Stimulated activated CD8-positive, alpha-beta memory T cell treated with anti-CD3 and anti-CD28 coated beads, Interleukin-4, amount 100 ng/mL, for 24 hours (primary cell): ENCODE data around the gene TWIST2.

ENCODE experiments used
- DNase-seq: peaks from one replicate; pipeline ENCODE4 v3.0.0-alpha.2; 2020; ENCODE audit warnings: low read depth

Gene TWIST2

DNA sequence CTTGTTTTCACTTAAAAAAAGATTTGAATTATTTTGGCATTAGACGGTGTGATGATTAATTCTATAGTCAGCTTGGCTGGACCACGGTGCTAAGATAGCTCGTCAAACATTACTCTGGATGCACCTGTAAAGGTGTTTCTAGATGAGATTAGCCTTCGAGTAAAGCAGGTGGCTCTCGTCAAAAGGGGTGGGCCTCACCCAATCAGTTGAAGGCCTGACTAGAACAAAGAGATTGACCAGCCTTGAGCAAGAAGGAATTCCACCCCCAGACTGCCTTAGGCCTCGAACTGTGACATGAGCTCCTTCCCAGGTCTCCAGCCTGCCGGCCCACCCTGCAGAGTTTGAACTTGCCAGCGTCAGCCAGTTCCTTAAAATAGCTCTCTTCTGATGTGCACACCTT lies 73.4 kb downstream of the TWIST2 start:
- no peak for DNase-seq

DNA sequence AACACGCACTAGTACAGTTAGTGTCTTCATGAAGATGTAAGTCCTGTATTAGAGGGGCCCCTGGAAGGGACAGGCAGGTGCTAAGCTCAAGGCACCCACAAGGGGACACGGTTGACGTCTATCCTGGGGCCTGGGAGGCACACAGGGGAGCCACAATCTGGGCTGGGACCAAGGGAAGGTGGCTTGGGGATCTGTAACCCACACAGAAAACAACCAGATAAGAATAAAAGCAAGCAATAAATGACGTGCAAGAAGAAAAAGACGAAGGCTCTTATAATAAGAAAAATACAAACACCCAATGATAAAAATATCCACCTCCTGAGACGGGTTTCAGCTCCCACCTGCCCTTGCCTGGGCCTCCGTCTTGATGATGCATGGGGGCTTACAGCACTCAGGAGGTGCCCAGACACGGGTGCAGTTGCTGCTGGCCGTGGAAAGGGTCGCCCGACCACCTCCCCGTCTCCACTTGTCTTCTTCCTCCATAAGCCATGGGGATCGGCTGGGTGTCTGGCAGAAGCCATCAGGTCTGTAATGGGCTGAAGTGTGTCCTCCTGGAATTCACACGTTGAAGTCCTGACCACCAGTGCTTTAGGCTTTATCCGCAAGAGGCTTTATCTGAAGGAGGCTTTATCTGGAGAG lies 73.9 kb downstream of the TWIST2 start:
- DNase-seq: no peak

DNA sequence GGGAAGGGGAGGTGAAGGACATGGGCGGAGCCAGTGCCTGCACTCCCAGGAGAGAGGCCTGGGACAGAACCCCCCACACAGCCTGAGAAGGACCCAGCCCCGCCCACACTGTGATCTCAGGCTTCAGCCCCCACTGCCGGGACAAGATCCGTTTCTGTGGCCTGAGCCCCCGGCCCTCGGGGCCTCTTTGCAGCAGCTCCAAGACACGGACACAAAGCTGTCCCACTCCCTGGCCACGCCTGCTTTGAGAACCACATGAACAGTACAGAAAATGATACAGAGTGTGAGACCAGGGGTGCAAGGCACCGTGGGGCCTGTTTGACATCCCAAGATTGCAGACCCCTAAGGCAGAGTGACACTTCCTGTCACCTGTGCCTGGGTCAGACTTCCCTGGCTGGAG lies 74.5 kb downstream of the TWIST2 start:
- no peak for DNase-seq

DNA sequence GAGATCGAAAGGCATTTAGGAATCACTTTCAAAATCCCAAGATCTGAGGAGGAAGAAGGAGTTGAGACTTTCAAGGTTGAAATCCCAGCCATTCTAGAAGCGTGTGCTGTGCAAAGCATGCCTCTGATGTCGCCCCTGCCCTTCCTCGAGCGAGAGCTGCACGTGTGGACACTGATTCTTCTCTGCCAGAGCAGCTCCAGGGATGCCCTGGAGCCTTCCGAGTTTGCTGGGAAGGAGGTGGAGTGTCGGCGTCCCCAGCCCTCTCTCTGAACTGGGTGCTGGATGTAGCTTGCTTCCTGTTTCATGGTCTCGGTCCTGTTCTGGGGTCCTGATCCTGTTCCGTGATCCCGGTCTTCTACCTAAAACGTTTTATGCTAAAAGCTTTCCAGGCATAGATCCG lies 76.1 kb downstream of the TWIST2 start:
- no peak for DNase-seq

DNA sequence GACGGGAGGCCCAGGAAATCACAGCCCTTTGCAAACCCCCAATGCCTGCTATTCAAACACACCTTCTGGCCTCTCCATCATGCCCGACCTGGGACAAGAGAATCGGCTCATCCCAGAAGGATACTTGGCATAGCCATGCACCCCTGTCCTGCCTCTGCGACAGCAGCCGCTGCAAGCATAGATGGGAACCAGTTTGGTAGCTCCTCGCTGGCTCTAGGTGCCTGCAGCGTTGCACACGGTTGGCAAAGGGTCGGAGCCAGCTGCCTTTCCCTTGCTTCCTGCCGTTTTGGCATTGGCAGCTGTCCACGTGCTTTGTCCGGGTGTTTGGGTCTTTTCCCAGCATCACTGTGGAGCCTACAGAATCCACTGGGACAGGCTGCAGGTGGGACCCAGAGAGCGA lies 76.9 kb downstream of the TWIST2 start:
- no peak for DNase-seq

DNA sequence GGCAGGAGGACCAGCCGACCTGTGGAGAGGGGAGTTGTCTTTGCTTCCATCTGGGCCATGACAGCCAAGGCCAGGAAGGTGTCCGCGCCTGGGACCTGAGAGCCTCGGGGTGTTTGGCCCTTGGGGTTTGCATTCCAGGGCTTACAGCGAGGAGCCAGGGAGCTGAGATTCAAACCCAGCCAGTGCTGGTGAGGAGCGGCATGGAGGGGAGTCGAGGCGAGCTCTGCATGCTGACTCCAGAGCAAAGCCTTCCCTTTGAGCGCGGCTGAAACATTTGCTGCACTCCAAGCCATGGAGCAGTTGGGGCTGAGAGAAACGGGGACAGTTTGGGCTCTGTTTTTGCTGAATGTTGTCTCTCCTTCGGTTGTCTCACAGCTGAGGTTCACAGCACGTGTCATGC lies 77.4 kb downstream of the TWIST2 start:
- no peak for DNase-seq

DNA sequence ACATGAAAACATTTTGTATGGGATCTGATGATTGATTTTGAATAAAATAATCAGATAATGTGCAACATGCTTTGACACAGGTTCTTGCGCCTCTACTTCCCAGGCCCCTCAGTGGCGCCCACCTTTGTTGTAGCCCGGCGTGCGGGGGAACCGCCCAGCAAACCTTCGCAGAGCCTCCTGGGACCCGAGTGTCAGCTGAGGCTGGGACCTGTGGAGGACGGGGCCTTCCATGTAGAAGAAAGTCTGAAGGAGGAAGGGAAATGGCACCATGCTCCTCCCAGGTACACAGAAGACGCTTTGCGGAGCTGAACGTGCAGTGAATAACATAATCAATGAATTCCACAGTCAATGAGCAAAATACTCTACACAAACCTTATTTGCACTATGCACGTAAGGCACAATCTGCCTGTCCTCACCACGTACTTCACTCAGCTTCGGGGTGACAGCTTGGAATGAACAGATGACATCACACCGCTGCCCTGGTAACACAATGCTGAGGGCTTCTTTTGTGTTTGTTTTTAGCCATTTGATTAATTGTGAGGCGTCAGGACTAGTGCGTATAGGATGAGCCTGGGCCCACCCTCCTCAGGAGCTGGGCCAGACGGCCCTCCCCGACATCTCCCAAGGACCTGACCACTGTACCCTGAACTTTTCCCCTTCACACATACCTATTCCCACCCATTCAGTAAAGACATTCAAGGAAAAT lies 78.1 kb downstream of the TWIST2 start:
- no peak for DNase-seq

DNA sequence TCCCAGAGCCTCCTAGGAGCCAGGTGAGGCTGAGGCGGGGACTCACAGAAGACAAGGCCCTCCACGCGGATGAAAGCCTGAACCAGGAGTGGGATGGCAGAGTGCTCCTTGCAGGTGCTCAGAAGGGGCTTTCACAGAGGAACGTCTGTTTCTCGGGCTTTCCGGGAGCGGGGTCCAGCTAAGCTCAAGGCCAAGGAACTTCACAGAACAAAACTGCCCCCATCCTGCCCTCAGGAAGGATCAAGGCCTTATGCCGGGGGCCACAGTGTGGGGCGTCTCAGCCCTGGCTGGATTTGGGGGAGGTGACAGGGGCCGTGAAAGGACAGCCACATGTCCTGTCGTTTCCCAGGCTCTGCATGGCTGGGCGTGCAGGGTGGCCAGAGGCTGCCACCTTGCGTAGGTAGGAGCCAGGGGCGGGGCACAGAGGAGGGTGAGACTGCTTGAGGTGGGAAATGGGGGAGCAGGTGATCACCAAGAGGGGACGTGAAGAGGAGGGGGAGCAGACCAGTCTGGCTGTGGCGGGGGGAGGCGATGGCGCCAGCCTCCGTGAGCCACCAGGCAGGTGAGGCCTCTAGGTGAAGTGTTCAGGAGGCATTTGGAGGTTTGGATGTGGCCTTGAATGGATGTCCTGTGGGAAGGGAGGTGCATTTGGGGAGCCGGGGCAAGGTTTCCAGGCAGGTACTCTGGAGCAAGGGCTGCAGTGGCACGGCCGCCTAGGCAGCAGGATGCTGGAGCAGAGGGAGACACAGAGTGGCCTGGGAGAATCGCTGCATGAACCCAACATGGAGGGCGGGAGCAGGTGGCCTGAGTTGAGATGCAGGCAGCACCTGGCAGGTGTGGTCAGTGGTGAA lies 79.1 kb downstream of the TWIST2 start:
- DNase-seq: no peak

DNA sequence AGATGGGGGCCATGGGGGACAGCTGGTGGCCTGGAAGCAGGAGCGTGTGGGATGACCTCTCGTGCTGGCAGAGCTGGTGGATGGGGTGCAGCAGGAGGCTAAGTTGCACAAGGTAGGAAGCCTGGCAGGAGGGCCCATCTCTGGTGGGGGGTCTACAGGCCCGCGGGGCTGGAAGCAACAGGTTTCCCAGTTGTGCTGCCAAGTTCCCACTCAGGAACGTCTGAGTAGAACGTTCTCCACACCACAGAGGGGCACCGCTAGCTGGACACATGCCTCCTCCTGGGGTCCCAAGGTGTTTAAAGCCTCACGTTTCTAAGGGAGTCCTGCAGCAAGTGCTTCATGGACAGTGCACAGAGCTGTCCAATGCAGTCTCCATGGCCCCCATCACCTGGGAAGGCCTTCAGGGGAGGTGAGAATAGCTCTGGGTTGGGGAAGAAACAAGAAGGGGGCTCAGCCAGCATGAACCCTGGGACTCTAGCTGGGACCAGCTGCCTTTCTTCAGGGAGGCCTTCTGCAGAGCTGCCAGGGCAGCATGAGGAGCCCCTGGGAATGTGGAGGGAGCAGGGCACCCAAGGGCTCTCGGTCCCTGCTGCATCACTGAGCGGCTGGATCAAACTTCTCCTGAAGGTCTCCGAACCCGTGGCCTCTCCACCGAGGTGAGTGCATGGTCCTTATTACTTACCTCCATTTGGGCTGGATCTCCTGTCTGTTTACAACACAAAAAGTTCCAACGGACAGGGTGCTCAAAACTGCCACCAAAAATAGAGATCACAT lies 80.0 kb downstream of the TWIST2 start:
- DNase-seq: no peak

DNA sequence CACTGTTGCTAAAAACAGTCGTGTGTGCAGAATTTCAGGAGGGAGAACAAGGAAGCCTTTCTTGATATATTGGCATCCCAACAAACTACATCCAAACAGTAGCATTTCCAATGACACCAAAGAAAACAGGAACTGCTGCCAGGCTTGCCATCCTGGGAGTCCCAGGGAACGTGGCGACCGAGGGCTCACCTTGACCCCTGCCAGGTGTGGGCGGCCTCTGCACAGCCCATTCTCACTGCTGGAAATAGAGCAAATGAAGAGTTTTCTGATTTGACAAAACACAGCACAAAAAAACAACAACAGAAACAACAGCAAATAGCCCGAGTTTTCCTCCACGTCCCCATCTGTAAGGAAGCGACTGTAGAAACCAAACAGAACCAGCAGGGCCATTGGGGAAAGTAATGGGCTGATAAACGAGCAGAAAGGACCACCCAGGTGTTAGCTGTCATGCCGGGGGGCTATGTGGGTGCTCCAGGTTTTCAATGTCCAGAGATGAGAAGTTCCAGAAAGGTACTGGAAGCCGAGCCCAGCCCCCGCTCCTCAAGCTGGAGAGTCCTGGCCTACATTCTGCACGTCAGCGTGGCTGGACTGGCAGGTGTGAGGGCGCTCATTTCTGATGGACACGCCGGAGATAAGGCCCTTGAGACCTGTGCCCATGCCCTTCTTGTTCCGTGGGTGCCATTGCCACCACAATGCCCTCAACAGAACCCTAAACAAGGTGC lies 80.8 kb downstream of the TWIST2 start:
- DNase-seq: no peak

DNA sequence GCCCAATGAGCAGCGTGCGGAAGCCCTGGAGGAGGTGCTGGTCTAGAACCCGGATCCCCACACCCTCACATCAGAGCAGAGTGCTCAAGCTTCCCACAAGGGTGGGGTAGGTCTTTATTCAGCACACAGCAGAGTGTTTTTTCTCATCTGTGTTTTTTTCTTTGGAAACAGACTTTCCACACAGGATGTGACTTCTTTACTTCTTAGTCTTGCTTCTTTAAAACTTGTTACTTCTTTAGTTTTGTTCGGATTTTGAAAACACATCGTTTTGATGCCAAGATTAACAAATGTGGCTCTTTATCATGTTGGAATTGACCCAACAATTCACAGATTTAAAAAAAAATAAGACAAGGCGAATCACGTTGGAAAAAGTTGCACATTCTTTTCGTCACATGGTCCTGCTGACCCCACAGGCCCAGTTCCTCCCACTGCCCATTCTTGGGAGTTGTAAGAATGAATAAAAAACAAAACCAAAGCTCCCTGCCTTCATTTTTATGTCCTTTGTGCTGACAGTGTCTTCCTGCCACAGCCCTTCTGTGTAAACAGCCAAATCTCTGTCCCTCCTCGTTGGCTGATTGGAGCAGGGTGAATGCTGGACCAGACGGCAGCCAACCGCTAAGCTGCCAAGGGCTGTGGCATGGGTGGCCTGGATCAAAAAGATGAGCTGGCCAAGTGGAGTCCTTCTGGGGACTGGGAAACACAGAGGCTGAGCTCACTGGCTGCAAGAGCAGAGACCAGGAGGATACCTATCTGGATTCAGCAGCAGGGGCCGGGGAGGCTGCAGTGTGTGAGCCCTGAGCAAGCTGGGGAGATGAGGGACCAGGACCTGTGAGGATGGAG lies 81.6 kb downstream of the TWIST2 start:
- DNase-seq: no peak

DNA sequence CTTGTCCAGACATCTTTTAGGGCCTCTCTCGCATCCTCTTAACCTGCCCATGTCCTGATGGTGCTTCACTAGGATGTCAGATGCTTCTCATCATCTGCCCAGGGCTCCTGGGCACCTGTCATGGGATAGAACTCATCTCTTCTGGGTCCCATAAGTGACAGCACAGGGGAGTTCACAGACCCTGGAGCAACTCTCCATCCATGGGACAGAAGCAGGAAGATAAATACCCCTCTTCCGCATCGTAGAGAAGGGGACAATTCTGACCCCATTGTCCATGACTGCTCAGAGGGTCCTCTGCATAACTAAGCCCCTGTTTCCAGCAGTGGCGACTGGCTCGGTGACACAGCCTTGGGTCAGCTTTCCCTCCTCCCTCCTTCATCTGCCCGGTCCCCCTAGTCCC lies 82.3 kb downstream of the TWIST2 start:
- DNase-seq: no peak

DNA sequence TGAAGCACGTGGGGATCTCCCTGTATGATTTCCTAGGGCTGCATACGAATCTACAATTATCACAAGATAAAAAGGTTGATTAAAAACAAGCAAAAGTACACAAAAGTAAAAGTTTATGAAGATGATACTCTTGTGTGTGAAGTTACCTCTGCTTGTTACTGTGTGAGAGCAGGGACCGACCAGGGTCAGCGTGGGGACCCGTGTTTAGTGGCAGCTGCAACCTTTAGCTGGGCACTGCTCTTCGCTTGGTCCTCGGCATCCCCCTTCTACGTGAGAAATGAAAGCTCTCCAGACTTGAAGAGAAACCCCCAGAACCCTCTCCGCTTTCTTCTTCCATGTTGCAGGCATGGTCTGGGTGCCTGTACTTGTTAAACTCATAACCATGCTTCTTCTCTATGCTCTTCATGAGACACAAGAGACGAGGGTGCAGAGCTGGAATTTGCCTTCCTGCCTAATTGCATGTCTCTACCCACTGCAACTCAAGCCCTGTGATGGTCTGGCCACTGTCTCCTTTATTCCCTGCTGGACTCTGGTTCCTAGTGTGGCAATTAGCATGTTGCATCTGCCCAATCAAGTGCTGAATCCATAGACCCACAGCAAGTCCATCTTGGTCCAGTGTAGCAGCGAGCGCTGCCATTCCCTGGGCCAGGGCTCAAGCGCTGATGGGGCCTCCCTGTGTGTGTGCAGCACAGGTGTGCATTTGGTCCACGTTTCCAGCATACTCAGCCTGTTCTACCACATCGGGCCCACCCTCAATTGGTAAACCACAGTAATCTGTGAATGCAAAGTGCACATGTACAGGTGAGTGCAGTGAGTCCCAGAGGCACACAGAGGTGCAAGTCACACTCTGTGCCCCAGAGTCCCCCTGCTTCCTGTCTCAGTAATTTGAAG lies 88.5 kb downstream of the TWIST2 start:
- DNase-seq: no peak

DNA sequence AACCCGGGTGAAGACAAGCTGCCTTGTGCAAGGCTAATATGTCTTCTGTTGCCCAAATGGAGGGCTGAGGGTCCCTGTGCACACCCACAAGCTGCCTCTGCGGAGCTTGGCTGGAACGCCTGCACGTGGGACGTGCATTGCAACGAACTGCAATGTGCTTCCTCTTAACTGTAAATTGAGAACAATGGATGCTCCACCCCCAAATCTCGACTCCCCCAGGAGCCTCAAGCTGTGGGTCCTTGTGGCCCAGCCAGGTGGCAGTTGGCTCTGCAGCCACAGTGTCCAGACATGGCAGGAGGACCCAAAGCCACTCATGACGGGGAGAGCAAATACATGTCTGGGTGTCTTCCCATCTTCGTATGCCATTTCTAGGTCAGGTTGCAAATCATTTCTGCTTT lies 90.1 kb downstream of the TWIST2 start:
- no peak for DNase-seq

DNA sequence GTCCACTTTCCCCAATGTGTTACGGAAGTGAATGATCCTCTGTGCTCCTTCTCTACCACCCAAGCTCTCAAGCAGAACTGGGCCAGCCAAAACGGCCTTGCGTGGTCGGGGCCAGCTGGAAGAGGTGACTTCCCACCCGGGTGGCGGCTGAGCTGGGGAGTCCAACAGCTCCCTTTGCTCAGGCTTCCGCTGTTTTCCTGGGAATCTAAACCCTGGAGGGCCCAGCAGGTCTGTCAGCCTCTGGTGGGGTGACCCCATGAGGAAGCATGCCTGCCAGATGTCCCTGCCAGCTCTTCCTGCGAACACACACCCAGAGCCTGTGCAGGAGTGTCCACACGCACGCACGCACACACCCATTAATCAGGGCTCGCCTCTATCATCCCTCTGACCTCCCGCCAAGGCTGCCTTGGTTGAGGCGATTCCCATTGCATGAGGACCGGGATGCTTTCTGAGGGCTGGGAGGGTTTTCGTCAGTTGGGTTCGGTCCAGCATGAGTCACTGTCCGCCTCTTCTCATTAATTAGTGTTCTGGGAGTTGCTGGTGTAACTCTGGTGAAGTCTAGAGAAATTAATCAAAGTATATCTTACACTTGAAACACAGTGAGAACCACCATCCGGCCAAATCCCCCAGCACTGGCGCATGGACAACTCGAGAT lies 90.6 kb downstream of the TWIST2 start:
- no peak for DNase-seq

DNA sequence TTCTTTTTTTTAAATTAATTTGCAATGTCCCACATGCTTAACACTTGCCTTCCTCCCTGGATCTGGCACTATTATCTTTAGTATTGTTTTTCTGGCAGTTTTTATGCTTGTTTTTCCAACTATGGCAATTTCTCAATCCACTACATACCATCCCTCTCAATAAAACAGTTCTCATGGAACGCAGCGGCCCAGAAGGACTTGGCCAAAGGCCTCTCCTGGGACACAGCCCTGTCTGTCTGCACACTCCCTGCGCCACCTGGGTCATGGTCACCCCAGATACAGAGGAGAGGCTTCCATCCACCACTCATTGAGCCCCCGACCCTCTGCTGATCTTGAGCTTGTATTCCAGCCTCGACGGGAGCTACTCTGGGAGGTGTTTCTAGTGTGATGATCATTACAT lies 91.2 kb downstream of the TWIST2 start:
- no peak for DNase-seq

DNA sequence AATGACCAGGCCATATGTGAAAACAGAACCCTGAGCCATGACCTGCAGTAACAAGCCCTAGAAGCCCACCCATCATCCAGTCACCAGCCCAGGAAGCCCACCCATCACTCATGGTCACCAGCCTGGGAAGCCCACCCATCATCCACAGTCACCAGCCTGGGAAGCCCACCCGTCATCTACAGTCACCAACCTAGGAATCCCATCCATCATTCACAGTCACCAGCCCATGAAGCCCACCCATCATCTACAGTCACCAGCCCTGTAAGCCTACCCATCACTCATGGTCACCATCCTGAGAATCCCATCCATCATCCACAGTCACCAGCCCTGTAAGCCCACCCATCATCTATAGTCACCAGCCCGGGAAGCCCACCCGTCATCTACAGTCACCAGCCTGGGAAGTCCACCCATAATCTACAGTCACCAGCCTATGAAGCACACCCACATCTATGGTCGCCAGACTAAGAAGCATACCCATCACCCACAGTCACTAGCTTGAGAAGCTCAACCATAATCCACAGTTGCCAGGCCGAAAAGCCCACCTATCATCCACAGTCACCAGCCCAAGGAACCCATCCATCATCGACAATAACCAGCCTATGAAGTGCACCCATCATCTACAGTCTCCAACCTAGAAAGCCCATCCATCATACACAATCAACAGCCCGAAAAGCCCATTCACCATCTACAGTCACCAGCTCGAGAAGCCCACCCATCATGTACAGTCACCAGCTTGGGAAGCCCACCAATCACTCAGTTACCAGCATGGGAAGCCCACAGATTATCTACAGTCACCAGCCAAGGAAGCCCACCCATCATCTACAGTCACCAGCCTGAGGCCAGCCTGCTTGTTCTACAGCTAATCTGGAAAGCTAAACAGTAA lies 91.9 kb downstream of the TWIST2 start:
- no peak for DNase-seq

DNA sequence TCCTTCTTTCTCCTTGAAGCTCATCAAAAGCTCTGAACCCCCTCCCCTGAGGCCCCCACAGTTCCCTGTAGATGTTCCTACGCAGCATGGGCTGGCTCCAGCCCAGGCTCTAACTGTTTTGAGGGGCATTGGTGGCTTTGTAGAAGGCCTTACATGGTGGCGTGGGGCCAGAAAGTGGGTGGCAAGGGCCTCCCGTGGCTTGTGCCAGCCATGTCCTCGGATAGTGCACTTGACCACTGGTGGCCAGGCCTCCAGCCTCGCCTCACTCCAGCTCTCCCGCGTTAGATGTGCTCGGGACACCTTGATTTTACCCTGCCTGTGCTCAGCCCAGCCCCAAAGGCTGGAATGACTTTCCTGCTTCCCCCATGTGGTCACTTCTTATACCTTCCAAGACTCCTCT lies 92.9 kb downstream of the TWIST2 start:
- DNase-seq: no peak
